Keratinocyte (primary cell): Measurements from ENCODE around the gene TMEM143. TPM values are rescaled to one million over a fixed set of nuclear protein-coding genes. Genes with fewer than 3 reads are reported as not detected.

Experiments used
- DNase-seq: peaks from one replicate; pipeline ENCODE4 v3.0.0-alpha.2; 2011; ENCODE audit warnings: low read depth, missing footprints, low spot score
- FAIRE-seq: peaks from 2 replicates; lab custom pipeline; 2011; peaks lifted over from hg19 to GRCh38; lab: Jason Lieb, UNC
- H2AFZ ChIP-seq: 2 replicates; pipeline ENCODE4 v1.6.0; 2012; ENCODE audit warnings: low read length, control low read depth, inconsistent platforms; ENCODE audit not compliant: control insufficient read depth
- H3K27ac ChIP-seq: 2 replicates; pipeline ENCODE4 v1.5.1; 2011; ENCODE audit warnings: low read length; ENCODE audit not compliant: control insufficient read depth, insufficient read depth
- H3K27me3 ChIP-seq: 3 replicates; pipeline ENCODE4 v1.6.0; 2011; ENCODE audit warnings: low read length; ENCODE audit not compliant: control insufficient read depth, insufficient read depth; ENCODE audit errors: extremely low read depth
- H3K36me3 ChIP-seq, 2 experiments: 2 replicates in 1 of 2; 3 replicates in 1 of 2; pipeline ENCODE4 v1.5.1; 2011; ENCODE audit warnings: low read length in 2 of 2, mild to moderate bottlenecking in 1 of 2; ENCODE audit not compliant: control insufficient read depth in 2 of 2, insufficient read depth in 2 of 2; ENCODE audit errors: extremely low read depth in 1 of 2
- H3K4me1 ChIP-seq: 3 replicates; pipeline ENCODE4 v1.5.1; 2011; ENCODE audit warnings: low read length; ENCODE audit not compliant: control insufficient read depth, insufficient read depth; ENCODE audit errors: extremely low read depth
- H3K4me2 ChIP-seq: 3 replicates; pipeline ENCODE4 v1.6.0; 2011; ENCODE audit warnings: low read depth, low read length; ENCODE audit not compliant: control insufficient read depth, insufficient read depth; ENCODE audit errors: extremely low read depth
- H3K4me3 ChIP-seq, 3 experiments: fragments of 200-600 bp in 1 of 3; sonication (generic) in 1 of 3; 2 replicates in 2 of 3; 3 replicates in 1 of 3; pipeline ENCODE4 v1.5.1; 2011 to 2016; ENCODE audit warnings: low read length in 3 of 3, mild to moderate bottlenecking in 3 of 3, control low read depth in 2 of 3, inconsistent platforms in 1 of 3, low read depth in 1 of 3, mixed read lengths in 1 of 3, mixed run types in 1 of 3, moderate library complexity in 1 of 3; ENCODE audit not compliant: control insufficient read depth in 2 of 3, insufficient read depth in 2 of 3; ENCODE audit errors: extremely low read depth in 1 of 3
- H3K79me2 ChIP-seq: 2 replicates; pipeline ENCODE4 v1.6.0; 2012; ENCODE audit warnings: low read length; ENCODE audit not compliant: control insufficient read depth, insufficient read depth
- H3K9ac ChIP-seq: 3 replicates; pipeline ENCODE4 v1.6.0; 2011; ENCODE audit warnings: low read length; ENCODE audit not compliant: control insufficient read depth, insufficient read depth; ENCODE audit errors: extremely low read depth
- H3K9me1 ChIP-seq: 3 replicates; pipeline ENCODE4 v1.6.0; 2011; ENCODE audit warnings: low read length; ENCODE audit not compliant: control insufficient read depth, insufficient read depth; ENCODE audit errors: extremely low read depth
- H3K9me3 ChIP-seq: 2 replicates; pipeline ENCODE4 v1.5.1; 2012; ENCODE audit warnings: low read depth, low read length; ENCODE audit not compliant: control insufficient read depth
- H4K20me1 ChIP-seq: 3 replicates; pipeline ENCODE4 v1.6.0; 2011; ENCODE audit warnings: low read length; ENCODE audit not compliant: control insufficient read depth, insufficient read depth; ENCODE audit errors: extremely low read depth
- EZH2 ChIP-seq: IDR thresholded peaks from one replicate; pipeline ENCODE4 v1.6.1; 2012; ENCODE audit warnings: inconsistent platforms, mild to moderate bottlenecking, low read length, moderate library complexity
- dilution Hi-C: fragments of 300-500 bp; cut with MboI; formaldehyde crosslinking; loops from one replicate; pipeline ENCODE4 v1.7.0; 2020; ENCODE audit warnings: low sequenced_read_pairs; ENCODE audit not compliant: extremely low pct_ligation_motif_present
- polyA plus RNA-seq, 5 experiments: library from polyadenylated mRNA; depleted of rRNA in 3 of 5; stranded (reverse) in 3 of 5; stranded (forward) in 1 of 5; unstranded in 1 of 5; fragments of >200 nt; gene quantifications; 1 replicate in 1 of 5; 2 replicates in 3 of 5; 3 replicates in 1 of 5; pipeline versions ENCODE4 v1.2.1 to v1.2.3, GENCODE V29; 2011 to 2012; ENCODE audit warnings: missing spikeins in 2 of 5, low read depth in 1 of 5, low replicate concordance in 1 of 5
- TF ChIP-seq, protein P1 (sequence below), 3 experiments: IDR thresholded peaks in 1 of 3; conservative IDR thresholded peaks in 1 of 3; optimal IDR thresholded peaks in 1 of 3; 2 replicates in 2 of 3; 3 replicates in 1 of 3; pipeline versions ENCODE3 to v1.5.1; 2011; ENCODE audit warnings: low read length in 3 of 3, mild to moderate bottlenecking in 3 of 3, moderate library complexity in 2 of 3, control low read depth in 1 of 3, inconsistent platforms in 1 of 3; ENCODE audit not compliant: insufficient read depth in 2 of 3; ENCODE audit errors: extremely low read depth in 1 of 3

The TMEM143 gene
- polyA plus RNA-seq, 1 donor (not counting 4 experiments of a cell fraction or from before 2014, with no cell fraction given): 2.9 TPM

DNA sequence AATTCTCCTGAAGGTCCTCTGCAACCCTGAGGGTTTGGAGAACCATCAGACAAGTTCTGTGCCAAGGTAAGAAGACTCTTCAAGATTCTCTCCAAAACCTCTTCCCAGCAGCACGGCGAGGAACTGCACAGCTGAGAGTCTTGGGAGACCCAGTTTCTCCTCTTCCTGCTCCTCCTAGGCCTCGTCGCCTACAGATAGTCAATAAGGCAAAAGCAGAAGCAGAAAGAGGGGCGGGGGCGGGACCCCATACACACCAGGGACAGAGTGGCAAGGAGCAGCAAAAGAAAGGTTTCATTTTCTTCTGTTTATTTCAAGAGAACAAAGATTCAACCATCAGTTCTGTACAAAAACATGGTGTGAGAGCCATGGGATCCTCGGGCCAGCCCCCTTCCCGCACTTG lies 18.5 kb upstream of the TMEM143 start:
- no peaks in the 10 kb centered on the region for H3K9me1 ChIP-seq
- no peak for FAIRE-seq
- dilution Hi-C loops: no loop called here
- H2AFZ ChIP-seq: no peak overlapping the region
- H3K27me3 ChIP-seq: no peaks in the 10 kb centered on the region
- H3K36me3 ChIP-seq: peaks cover 26 to 36% of the 10 kb centered on the region in 2 experiments
- peaks cover 2% of the 10 kb centered on the region for H3K79me2 ChIP-seq
- no peak overlapping the region for H3K27ac ChIP-seq
- H3K4me1 ChIP-seq: no peaks in the 10 kb centered on the region
- no peaks in the 10 kb centered on the region for H3K9me3 ChIP-seq
- no peak for DNase-seq
- H3K9ac ChIP-seq: no peak overlapping the region
- no peak overlapping the region for H3K4me2 ChIP-seq
- H4K20me1 ChIP-seq: peaks cover 3% of the 10 kb centered on the region
- TF ChIP-seq, protein P1, sequence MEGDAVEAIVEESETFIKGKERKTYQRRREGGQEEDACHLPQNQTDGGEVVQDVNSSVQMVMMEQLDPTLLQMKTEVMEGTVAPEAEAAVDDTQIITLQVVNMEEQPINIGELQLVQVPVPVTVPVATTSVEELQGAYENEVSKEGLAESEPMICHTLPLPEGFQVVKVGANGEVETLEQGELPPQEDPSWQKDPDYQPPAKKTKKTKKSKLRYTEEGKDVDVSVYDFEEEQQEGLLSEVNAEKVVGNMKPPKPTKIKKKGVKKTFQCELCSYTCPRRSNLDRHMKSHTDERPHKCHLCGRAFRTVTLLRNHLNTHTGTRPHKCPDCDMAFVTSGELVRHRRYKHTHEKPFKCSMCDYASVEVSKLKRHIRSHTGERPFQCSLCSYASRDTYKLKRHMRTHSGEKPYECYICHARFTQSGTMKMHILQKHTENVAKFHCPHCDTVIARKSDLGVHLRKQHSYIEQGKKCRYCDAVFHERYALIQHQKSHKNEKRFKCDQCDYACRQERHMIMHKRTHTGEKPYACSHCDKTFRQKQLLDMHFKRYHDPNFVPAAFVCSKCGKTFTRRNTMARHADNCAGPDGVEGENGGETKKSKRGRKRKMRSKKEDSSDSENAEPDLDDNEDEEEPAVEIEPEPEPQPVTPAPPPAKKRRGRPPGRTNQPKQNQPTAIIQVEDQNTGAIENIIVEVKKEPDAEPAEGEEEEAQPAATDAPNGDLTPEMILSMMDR (optimal IDR thresholded peaks at IDR 0.05 in 1 of 3, IDR thresholded peaks at IDR 0.05 in 1 of 3, conservative IDR thresholded peaks at IDR 0.05 in 1 of 3; ENCODE audit: extremely low read depth in 1 of 3, insufficient read depth in 2 of 3, low read length in 3 of 3): no peak
- no peak for TF ChIP-seq EZH2
- no peak overlapping the region for H3K4me3 ChIP-seq

DNA sequence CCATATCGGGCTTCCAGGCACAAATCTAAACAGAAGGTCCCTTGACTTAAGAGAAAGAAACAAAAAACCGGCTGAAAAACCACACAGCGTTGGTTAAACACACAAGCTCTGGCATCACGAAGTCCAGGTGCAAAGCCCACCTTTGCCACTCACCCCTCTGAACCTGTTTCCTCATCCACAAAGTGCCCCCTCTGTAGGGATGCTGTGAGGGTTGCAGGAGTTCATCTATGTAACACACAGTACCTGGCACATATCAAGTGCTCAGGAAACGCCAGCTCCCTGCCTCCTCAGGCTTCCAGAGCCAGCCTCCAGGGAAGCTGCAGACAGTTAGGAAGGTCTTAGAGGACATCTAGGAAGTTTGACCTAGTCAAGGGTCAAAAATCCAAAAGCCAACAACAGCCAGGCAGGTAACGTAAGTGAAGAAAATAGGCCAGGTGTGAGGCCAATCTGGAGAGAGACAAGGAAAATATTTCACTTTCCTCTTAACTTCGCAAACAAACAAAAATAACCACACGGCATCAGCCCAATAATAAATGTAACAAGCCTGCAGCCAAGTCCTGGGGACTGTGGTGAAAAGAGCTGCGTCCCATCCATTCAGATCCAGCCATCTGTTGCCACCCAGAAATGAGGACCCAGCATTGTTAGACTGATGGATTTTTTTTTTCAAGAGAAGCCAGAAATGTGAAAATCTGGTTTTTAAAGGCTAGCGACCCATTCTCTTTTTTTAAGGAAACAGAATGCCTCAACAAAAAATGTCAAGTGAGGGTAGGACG lies 17.6 kb upstream of the TMEM143 start:
- Histone ChIP-seq H3K9ac (no peak overlapping the region), H3K4me1 (no peaks in the 10 kb centered on the region), H3K9me3 (no peaks in the 10 kb centered on the region), H3K4me3 (no peak overlapping the region), H3K27me3 (no peaks in the 10 kb centered on the region), H3K9me1 (no peaks in the 10 kb centered on the region), H4K20me1 (peaks cover 3% of the 10 kb centered on the region), H3K4me2 (no peak overlapping the region), H3K79me2 (no peaks in the 10 kb centered on the region), H3K36me3 (peaks cover 22 to 30% of the 10 kb centered on the region in 2 experiments), H2AFZ (no peak overlapping the region), H3K27ac (no peak overlapping the region)
- no peak for FAIRE-seq
- no peak for DNase-seq
- dilution Hi-C loops: no loop called here
- no peak for TF ChIP-seq EZH2
- TF ChIP-seq, protein P1 (optimal IDR thresholded peaks at IDR 0.05 in 1 of 3, IDR thresholded peaks at IDR 0.05 in 1 of 3, conservative IDR thresholded peaks at IDR 0.05 in 1 of 3; ENCODE audit: extremely low read depth in 1 of 3, insufficient read depth in 2 of 3, low read length in 3 of 3): no peak
